DND-41 (cell line): ENCODE data around the gene AVL9.

Source experiments
- CTCF ChIP-seq: IDR thresholded peaks from 2 replicates; pipeline ENCODE4 v1.5.1; 2012; ENCODE audit warnings: borderline replicate concordance, low read length, moderate library complexity, mild to moderate bottlenecking; ENCODE audit not compliant: poor library complexity, severe bottlenecking; ENCODE audit errors: extremely low read depth
- EZH2 ChIP-seq: IDR thresholded peaks from 3 replicates; pipeline ENCODE4 v1.6.1; 2012; ENCODE audit warnings: borderline replicate concordance, low read depth, mild to moderate bottlenecking, moderate library complexity, low read length, inconsistent platforms; ENCODE audit not compliant: severe bottlenecking

GRCh38 chr7:32489788-32490126, 5.5 kb upstream of the AVL9 start:
- TF ChIP-seq EZH2 (no peak), CTCF (no peak)
